Neural crest cell (in vitro differentiated cells): ENCODE data around the gene MPPED2. TPM values are rescaled to one million over a fixed set of nuclear protein-coding genes. Genes with fewer than 3 reads are reported as not detected.

Experiments used
- DNase-seq: peaks from one replicate; pipeline ENCODE4 v3.0.0; 2021; ENCODE audit warnings: low read depth, mixed read lengths, low spot score
- H3K27ac Mint-ChIP-seq: one replicate; pipeline ENCODE4 v1.8.0; 2021; ENCODE audit warnings: mild to moderate bottlenecking, mixed read lengths; ENCODE audit not compliant: unreplicated experiment
- H3K27me3 Mint-ChIP-seq: 2 replicates; pipeline ENCODE4 v1.8.0; 2021; ENCODE audit warnings: low read depth, mild to moderate bottlenecking, mixed read lengths
- H3K36me3 Mint-ChIP-seq: 2 replicates; pipeline ENCODE4 v1.8.0; 2021; ENCODE audit warnings: low read depth, mild to moderate bottlenecking, mixed read lengths
- H3K4me1 Mint-ChIP-seq: 2 replicates; pipeline ENCODE4 v1.8.0; 2021; ENCODE audit warnings: mixed read lengths
- H3K4me3 Mint-ChIP-seq: one replicate; pipeline ENCODE4 v1.8.0; 2021; ENCODE audit warnings: mild to moderate bottlenecking, mixed read lengths
- H3K9me3 Mint-ChIP-seq: 2 replicates; pipeline ENCODE4 v1.8.0; 2021; ENCODE audit warnings: mixed read lengths
- total RNA-seq: library from RNA; stranded (reverse); gene quantifications from 2 replicates; pipeline ENCODE4 v1.2.1, GENCODE V29; 2021
- TF ChIP-seq, protein P1 (sequence below): fragments of 200-600 bp; sonication (generic); conservative IDR thresholded peaks from 2 replicates; pipeline ENCODE4 v1.5.0; 2021; ENCODE audit warnings: antibody characterized with exemption, mild to moderate bottlenecking

The MPPED2 gene
- total RNA-seq, 1 donor from 2014 or later: 3.1 TPM

- Mint-ChIP-seq H3K27me3 (no peaks in the 10 kb centered on the region), H3K36me3 (no peaks in the 10 kb centered on the region), H3K27ac (no peak overlapping the region), H3K4me3 (no peak overlapping the region), H3K4me1 (peaks cover 31% of the 10 kb centered on the region), H3K9me3 (no peaks in the 10 kb centered on the region)
- DNase-seq: no peak
- TF ChIP-seq, protein P1, sequence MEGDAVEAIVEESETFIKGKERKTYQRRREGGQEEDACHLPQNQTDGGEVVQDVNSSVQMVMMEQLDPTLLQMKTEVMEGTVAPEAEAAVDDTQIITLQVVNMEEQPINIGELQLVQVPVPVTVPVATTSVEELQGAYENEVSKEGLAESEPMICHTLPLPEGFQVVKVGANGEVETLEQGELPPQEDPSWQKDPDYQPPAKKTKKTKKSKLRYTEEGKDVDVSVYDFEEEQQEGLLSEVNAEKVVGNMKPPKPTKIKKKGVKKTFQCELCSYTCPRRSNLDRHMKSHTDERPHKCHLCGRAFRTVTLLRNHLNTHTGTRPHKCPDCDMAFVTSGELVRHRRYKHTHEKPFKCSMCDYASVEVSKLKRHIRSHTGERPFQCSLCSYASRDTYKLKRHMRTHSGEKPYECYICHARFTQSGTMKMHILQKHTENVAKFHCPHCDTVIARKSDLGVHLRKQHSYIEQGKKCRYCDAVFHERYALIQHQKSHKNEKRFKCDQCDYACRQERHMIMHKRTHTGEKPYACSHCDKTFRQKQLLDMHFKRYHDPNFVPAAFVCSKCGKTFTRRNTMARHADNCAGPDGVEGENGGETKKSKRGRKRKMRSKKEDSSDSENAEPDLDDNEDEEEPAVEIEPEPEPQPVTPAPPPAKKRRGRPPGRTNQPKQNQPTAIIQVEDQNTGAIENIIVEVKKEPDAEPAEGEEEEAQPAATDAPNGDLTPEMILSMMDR: no peak
These were observed 100.4 kb downstream of the MPPED2 start for GRCh38 chr11:30485756-30486155.

DNA sequence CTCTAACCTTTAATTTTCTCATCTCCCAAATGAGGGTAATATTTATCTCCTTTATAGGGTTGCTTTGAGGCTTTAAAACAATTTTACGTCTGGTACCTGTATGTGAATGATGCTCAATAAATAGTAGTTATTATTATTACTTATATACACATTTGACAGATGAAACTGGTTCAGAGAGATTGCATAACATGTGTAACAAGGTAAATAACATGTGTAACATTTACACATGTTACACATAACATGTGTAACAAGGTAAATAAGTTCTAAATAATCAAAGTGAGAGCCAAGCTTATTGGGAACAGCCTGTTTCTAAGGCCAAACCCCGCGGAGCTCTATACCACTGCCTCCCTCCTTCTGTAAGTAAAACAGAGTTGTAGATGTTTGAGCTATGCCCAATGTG lies 100.9 kb downstream of the MPPED2 start:
- TF ChIP-seq, protein P1: no peak
- Mint-ChIP-seq H3K27ac (peak overlapping the region; percentile 48), H3K36me3 (no peaks in the 10 kb centered on the region), H3K9me3 (no peaks in the 10 kb centered on the region), H3K27me3 (no peaks in the 10 kb centered on the region), H3K4me3 (no peak overlapping the region), H3K4me1 (peaks cover 35% of the 10 kb centered on the region)
- no peak for DNase-seq

DNA sequence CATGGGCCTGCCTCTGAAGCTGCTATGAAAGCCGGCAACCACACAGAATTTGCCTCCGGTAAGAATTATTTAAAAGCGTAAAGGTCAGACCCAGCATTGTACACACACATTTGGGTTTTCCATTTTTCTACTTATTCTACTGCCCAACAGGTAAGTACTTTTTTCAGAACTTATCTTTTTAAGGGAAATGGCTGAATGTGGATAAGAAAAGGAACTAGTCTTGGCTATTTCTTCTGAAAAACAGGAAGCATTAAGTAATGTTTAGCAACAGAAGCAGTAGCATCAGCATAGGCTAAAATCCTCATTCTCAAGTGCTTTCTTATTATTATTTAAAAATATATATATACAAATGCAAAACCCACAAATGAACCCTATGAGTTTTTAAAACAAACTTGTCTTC lies 103.1 kb downstream of the MPPED2 start:
- Mint-ChIP-seq H3K27me3 (no peaks in the 10 kb centered on the region), H3K27ac (no peak overlapping the region), H3K4me1 (peaks cover 34% of the 10 kb centered on the region), H3K4me3 (no peak overlapping the region), H3K9me3 (no peaks in the 10 kb centered on the region), H3K36me3 (no peaks in the 10 kb centered on the region)
- DNase-seq: no peak
- TF ChIP-seq, protein P1: no peak

- Mint-ChIP-seq H3K4me3 (no peak overlapping the region), H3K36me3 (no peaks in the 10 kb centered on the region), H3K27me3 (no peaks in the 10 kb centered on the region), H3K4me1 (peaks cover 34% of the 10 kb centered on the region), H3K9me3 (no peaks in the 10 kb centered on the region), H3K27ac (no peak overlapping the region)
- TF ChIP-seq, protein P1: no peak
- no peak for DNase-seq
These were observed 104.4 kb downstream of the MPPED2 start for GRCh38 chr11:30481796-30482195.

- TF ChIP-seq, protein P1: no peak
- H3K4me1 Mint-ChIP-seq: peaks cover 34% of the 10 kb centered on the region
- H3K4me3 Mint-ChIP-seq: no peak overlapping the region
- no peaks in the 10 kb centered on the region for H3K27me3 Mint-ChIP-seq
- DNase-seq: no peak
- no peaks in the 10 kb centered on the region for H3K36me3 Mint-ChIP-seq
- H3K9me3 Mint-ChIP-seq: no peaks in the 10 kb centered on the region
- no peak overlapping the region for H3K27ac Mint-ChIP-seq
These were observed 104.8 kb downstream of the MPPED2 start for GRCh38 chr11:30481330-30481729.

DNA sequence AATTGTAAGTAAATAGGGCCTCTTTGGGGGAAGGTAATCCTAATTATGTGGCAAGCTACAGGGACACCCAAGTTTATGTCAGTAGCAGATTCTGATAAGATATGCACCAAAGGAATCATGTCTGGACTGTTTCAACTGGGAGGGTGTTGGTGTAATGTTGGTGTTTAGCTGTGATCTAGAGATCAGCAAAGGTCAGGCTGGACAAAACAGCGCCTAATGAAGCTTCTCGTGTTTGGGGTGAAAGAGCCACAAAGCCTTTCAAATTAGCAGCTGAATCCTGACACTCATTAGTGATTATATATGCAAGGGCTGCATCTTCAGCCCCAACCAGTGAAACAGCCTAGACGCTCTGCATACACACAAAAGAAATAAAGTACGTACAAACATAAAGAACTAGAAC lies 106.3 kb downstream of the MPPED2 start:
- Mint-ChIP-seq H3K9me3 (no peaks in the 10 kb centered on the region), H3K27ac (no peak overlapping the region), H3K36me3 (no peaks in the 10 kb centered on the region), H3K4me1 (peaks cover 34% of the 10 kb centered on the region), H3K27me3 (no peaks in the 10 kb centered on the region), H3K4me3 (no peak overlapping the region)
- TF ChIP-seq, protein P1: no peak
- no peak for DNase-seq
